Measurements from ENCODE around the gene CHML. TPM values are rescaled to one million over a fixed set of nuclear protein-coding genes. Genes with fewer than 3 reads are reported as not detected.
"Not testable (repeated sequence)": the region's sequence is repeated elsewhere in the genome, so short reads cannot be mapped to it uniquely, and the experiment has no call there.

The CHML gene
- 28.3 and 35.2 TPM in 2 replicates for total RNA-seq

GRCh38 chr1:241640149-241640866 lies at the start of gene CHML, which contains the start of gene OPN3:
TSS of gene CHML (minus strand) at chr1:241640369. CDS start at chr1:241635766, 4,603 bp downstream.
TSS of gene OPN3 (minus strand) at chr1:241640369. CDS start at chr1:241640254, 115 bp downstream.
- H3K27ac Mint-ChIP-seq: peak within 1 kb of the TSS; percentile 91
- CTCF ChIA-PET: interaction anchor here (1.0 to 1.6 kb wide), 2 partner anchors 13 to 49 kb away, joined by 3 to 6 read pairs; no protein-coding TSS in a partner anchor
- peak; percentile 96 for DNase-seq
- peak; percentile 95 for ATAC-seq (ENCODE audit: low read depth)
- TF ChIP-seq, protein P1, sequence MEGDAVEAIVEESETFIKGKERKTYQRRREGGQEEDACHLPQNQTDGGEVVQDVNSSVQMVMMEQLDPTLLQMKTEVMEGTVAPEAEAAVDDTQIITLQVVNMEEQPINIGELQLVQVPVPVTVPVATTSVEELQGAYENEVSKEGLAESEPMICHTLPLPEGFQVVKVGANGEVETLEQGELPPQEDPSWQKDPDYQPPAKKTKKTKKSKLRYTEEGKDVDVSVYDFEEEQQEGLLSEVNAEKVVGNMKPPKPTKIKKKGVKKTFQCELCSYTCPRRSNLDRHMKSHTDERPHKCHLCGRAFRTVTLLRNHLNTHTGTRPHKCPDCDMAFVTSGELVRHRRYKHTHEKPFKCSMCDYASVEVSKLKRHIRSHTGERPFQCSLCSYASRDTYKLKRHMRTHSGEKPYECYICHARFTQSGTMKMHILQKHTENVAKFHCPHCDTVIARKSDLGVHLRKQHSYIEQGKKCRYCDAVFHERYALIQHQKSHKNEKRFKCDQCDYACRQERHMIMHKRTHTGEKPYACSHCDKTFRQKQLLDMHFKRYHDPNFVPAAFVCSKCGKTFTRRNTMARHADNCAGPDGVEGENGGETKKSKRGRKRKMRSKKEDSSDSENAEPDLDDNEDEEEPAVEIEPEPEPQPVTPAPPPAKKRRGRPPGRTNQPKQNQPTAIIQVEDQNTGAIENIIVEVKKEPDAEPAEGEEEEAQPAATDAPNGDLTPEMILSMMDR (IDR thresholded peaks at IDR 0.05): no peak
- no peaks in the 10 kb centered on the region for H3K27me3 Mint-ChIP-seq
- intact Hi-C loops (cut with micrococcal nuclease): loop anchor here (1.0 to 2.0 kb wide), 6 partner anchors 13 to 310 kb away; partner anchors contain the start of gene FH
- POLR2A ChIA-PET: interaction anchor here (0.5 to 2.5 kb wide), 12 partner anchors 13 to 207 kb away, joined by 3 to 20 read pairs (median 6); partner anchors contain the start of genes EXO1, FH and KMO
- H3K36me3 Mint-ChIP-seq (ENCODE audit: low read depth): peaks cover 17% of the 10 kb centered on the region
- peaks cover 54% of the 10 kb centered on the region for H3K4me1 Mint-ChIP-seq
- peaks cover 3% of the 10 kb centered on the region for H3K9me3 Mint-ChIP-seq
- H3K4me3 Mint-ChIP-seq: peak within 1 kb of the TSS; percentile 93

GRCh38 chr1:241688940-241689368 lies 48.8 kb upstream of the CHML start:
- TF ChIP-seq, protein P1 (IDR thresholded peaks at IDR 0.05): no peak
- no peaks in the 10 kb centered on the region for H3K36me3 Mint-ChIP-seq (ENCODE audit: low read depth)
- H3K4me3 Mint-ChIP-seq: no peak overlapping the region
- DNase-seq (no peak), ATAC-seq (ENCODE audit: low read depth) (no peak)
- intact Hi-C loops (cut with micrococcal nuclease): no loop called here
- POLR2A ChIA-PET: no interaction called here
- no peak overlapping the region for H3K27ac Mint-ChIP-seq
- CTCF ChIA-PET: no interaction called here
- no peaks in the 10 kb centered on the region for H3K4me1 Mint-ChIP-seq
- no peaks in the 10 kb centered on the region for H3K9me3 Mint-ChIP-seq
- H3K27me3 Mint-ChIP-seq: peaks cover 21% of the 10 kb centered on the region

DNA sequence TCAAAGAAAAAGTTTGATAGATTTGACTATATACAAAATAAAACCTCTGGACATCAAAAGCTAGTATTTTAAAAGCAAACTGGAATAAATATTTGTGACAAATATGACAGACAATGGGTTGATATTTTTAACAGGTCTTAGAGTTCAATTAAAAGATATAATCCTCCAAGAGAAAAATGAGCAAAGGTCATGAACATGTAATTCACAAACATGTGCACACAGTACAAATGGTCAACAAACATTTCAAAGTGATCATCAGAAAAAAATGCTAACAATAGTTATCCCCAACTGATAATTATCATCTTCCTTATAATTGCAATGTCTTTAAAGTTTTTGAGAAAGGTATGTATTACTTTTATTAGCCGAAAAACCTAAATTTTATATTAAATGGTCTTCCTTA lies 43.9 kb upstream of the CHML start:
- H3K27ac Mint-ChIP-seq: no peak overlapping the region
- H3K9me3 Mint-ChIP-seq: peaks cover 8% of the 10 kb centered on the region
- ChIA-PET CTCF (no interaction called here), POLR2A (no interaction called here)
- no peak for DNase-seq
- no peaks in the 10 kb centered on the region for H3K4me1 Mint-ChIP-seq
- H3K36me3 Mint-ChIP-seq (ENCODE audit: low read depth): no peaks in the 10 kb centered on the region
- TF ChIP-seq, protein P1 (IDR thresholded peaks at IDR 0.05): no peak
- intact Hi-C loops (cut with micrococcal nuclease): no loop called here
- peaks cover 31% of the 10 kb centered on the region for H3K27me3 Mint-ChIP-seq
- no peak overlapping the region for H3K4me3 Mint-ChIP-seq
- ATAC-seq (ENCODE audit: low read depth): no peak

DNA sequence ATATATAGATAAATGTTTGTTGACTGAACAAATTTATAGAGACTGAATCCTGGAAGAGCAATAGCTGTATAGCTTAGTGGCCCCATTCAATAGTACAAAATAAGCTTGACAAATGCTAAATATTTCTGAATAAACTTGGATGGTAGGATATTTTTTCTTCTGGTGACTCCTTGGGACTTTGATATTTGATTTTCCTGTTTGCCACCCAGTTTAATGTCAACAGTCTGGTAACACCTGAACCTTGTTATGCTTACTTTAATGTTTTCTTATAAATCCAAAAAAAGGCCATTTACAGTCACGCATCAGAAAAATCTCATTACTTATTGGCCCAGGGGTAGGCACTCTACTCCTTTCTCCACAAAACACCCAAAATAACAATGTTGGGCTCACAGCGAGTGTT lies 42.8 kb upstream of the CHML start:
- intact Hi-C loops (cut with micrococcal nuclease): no loop called here
- POLR2A ChIA-PET: no interaction called here
- H3K36me3 Mint-ChIP-seq (ENCODE audit: low read depth): no peaks in the 10 kb centered on the region
- H3K4me3 Mint-ChIP-seq: no peak overlapping the region
- peaks cover 2% of the 10 kb centered on the region for H3K4me1 Mint-ChIP-seq
- CTCF ChIA-PET: no interaction called here
- peaks cover 31% of the 10 kb centered on the region for H3K27me3 Mint-ChIP-seq
- TF ChIP-seq, protein P1 (IDR thresholded peaks at IDR 0.05): no peak
- H3K9me3 Mint-ChIP-seq: peaks cover 8% of the 10 kb centered on the region
- ATAC-seq (ENCODE audit: low read depth): no peak
- no peak overlapping the region for H3K27ac Mint-ChIP-seq
- no peak for DNase-seq

- H3K36me3 Mint-ChIP-seq (ENCODE audit: low read depth); intact Hi-C loops (cut with micrococcal nuclease); H3K27ac Mint-ChIP-seq; POLR2A ChIA-PET; H3K4me3 Mint-ChIP-seq; H3K4me1 Mint-ChIP-seq; H3K9me3 Mint-ChIP-seq; DNase-seq; ATAC-seq (ENCODE audit: low read depth); CTCF ChIA-PET: not testable (repeated sequence)
- peaks cover 31% of the 10 kb centered on the region for H3K27me3 Mint-ChIP-seq
Observed at GRCh38 chr1:241681861-241682448, 41.8 kb upstream of the CHML start.

Measured in activated B cell treated with CpG ODN at 0.5 μM for 24 hours (primary cell).